ENCODE measurements around the gene TP73. TPM values are rescaled to one million over a fixed set of nuclear protein-coding genes. Genes with fewer than 3 reads are reported as not detected.
"Not testable (repeated sequence)": the region's sequence is repeated elsewhere in the genome, so short reads cannot be mapped to it uniquely, and the experiment has no call there.

The TP73 gene
- total RNA-seq, 1 donor from 2014 or later = 0.41 TPM

DNA sequence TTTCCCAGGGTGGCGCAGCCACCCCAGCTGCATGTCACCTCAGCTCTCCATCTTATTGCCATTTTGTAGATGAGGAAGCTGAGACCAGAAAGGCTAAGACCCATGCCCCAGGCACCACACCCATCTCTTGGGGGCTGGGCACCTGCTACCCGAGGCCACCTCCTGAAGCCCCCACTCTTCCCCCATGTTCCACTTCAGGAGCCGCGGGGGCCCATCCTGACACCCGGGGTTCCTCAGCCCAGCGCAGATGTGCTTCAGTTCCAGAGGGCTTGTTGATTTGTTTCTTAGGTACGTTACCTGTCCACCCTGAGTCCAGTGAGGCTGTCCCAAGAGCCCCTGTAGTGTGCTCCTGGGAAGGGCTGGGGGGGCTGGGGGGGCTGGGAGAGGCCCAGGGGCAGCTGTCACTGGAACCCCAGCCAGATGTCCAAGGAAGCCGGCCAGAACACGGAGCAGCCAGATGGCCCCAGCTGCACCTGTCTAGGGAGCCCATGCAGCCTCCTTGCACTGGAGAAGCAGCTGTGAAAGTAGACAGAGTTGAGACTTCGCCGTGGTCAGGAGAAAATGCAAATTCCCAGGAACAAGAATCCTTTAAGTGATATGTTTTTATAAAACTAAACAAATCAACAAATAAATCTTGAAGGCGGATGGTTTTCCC is 82.8 kb downstream of the TP73 start:
- FAIRE-seq = no peak
- DNase-seq (ENCODE audit: low spot score in 2 of 2) = no peak

DNA sequence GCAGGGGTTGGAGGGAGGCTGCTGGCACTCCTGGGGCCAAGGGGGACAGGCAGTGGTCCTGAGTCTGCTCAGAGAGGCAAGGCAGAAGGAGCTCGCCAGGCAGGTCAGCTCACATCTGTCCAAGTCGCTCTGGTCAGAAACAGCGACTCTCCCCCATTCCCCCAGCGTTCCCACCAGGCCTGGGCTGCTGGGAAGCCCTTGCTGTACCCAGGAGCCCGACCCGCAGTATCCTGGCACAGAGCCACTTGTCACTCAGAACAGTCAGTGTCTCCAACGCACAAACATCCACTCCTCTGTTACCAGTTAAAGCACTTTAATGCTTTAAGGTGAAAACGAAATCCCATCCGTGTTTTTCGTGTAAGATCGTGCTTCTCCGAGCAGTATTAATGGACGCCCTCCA is 83.4 kb downstream of the TP73 start:
- FAIRE-seq = no peak
- no peak for DNase-seq (ENCODE audit: low spot score in 2 of 2)

DNA sequence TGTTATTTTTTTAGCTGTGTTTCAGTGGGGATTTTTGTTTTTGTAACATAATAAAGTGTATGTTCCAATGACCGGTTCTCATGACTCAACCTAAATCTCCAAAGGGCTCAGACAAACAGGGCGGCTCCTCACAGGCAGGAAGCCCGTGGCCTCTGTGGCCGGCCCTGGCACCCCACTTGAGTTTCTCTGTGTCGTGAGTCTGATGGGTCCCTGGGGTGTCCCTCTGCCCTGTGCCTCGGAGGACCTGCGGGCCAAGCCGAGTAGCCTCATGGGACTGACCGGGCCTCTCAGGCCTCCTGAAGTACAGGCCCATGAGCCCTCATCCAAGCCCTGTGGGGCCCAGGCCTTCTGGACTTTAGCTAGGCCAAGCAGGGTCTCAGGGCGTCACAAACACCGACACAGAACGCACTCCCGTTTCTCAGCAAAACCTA is 83.8 kb downstream of the TP73 start:
- FAIRE-seq (no peak), DNase-seq (ENCODE audit: low spot score in 2 of 2) (no peak)

DNA sequence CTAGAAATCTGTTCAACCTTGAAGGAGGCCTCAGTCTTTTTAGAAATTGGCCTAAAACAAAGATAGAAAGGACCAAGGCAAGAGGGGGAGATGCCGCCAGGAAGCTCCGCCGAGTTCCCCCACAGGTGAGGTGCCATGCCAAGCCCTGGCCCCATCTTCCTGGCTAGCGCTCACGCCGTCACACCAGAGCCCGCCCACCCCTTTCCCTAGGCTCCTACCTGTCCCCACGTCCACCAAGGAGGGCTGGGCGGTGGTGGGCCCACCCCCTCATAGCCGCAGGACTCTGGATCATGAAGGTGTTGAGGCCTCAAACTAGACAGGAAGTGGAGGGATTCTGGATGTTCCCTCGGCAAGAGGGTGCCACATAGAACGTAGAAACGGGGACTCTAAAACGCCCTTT is 84.4 kb downstream of the TP73 start:
- FAIRE-seq (no peak), DNase-seq (ENCODE audit: low spot score in 2 of 2) (no peak)

DNA sequence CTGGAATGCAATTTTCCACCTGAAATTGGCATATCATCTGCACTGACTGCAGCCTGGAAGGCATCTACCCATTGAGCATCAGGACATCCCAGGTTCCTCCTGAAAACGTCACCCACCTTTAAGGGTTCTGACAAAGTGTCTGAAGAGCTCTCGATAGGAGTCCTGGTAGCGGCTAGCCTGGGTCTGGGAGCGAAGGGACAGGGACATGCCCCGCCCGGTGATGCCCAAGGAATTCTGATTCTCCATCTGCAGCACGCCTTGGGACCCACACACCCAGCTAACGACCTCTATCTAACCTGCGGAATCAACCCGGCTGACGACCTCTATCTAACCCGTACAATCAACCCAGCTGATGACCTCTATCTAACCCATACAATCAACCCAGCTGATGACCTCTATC is 86.6 kb downstream of the TP73 start:
- FAIRE-seq (no peak), DNase-seq (ENCODE audit: low spot score in 2 of 2) (no peak)

DNA sequence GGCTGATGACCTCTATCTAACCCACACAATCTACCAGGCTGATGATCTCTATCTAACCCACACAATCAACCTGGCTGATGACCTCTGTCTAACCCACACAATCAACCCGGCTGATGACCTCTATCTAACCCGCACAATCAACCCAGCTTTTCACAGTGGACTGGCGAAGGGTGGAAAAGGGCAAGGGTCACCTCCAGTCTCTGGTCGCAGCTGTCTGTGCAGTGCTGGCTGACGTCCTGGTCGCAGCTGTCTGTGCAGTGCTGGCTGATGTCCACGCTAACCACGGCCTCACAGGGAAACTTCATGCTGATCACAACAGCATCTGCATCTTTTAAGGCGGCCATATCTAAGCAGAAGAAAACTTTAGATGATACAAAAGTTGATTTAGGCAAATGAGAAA is 87.7 kb downstream of the TP73 start:
- DNase-seq (ENCODE audit: low spot score in 2 of 2) = no peak
- no peak for FAIRE-seq

DNA sequence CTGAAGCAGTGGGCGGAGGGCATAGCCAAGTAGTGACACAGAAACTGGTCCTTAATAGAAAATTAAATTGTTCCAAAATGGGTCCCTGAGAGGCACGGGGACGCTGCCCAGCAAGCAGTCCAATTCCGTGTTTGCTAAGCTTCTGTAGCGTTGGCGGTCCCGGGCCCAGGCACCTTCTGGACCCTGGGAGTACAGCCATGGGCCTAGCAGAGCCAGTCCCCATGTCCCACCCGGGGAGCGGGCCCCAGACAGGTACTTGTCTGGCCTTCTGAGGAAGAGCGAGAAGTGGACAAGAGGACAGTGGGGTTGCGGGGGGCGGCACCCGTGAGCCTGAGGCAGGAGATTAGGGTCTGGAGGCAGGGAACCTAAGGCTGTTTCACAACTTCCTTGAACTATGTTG is 88.4 kb downstream of the TP73 start:
- FAIRE-seq (no peak), DNase-seq (ENCODE audit: low spot score in 2 of 2) (no peak)

DNA sequence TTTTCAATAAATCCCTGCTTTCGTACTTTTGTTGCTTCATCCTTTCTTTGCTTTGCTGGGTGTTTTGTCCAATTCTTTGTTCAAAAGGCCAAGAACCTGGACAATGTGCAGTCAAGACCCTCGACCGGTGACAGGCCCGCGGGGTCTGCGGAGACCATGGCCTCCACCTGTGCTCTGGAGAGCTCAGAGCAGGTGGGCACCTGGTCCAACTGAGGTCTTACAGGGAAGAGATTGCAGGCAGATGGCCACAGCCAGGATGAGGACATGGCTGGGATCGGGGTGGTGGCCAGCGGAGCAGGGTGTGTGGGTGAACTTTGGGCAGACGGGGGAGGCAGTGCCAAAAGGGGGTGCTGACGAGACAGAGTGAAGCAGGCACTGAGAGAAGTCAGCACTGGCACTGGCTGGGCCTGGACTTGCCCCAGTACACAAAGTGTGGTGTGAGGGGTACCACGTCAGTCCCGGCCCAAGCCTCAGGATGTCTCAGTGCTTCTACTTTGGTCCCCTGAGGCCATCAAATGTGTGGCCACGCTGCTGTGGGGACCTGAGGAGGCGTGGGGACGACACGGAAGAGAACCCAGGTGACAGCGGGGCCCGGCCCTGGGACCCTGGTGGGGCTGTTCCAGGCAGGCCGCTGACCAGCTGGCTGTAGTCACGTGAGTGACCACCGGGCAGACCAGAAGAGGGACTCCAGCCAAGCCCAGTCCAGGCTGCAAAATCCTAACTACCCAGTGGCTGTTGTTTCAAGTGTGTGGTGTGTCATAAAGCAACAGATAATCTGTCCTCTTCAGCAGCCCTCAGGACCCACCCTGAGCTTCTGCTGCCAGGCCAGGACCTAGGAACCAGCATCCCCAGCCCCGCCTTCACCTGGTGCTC is 89.5 kb downstream of the TP73 start:
- no peak for FAIRE-seq
- DNase-seq (ENCODE audit: low spot score in 2 of 2) = no peak

DNA sequence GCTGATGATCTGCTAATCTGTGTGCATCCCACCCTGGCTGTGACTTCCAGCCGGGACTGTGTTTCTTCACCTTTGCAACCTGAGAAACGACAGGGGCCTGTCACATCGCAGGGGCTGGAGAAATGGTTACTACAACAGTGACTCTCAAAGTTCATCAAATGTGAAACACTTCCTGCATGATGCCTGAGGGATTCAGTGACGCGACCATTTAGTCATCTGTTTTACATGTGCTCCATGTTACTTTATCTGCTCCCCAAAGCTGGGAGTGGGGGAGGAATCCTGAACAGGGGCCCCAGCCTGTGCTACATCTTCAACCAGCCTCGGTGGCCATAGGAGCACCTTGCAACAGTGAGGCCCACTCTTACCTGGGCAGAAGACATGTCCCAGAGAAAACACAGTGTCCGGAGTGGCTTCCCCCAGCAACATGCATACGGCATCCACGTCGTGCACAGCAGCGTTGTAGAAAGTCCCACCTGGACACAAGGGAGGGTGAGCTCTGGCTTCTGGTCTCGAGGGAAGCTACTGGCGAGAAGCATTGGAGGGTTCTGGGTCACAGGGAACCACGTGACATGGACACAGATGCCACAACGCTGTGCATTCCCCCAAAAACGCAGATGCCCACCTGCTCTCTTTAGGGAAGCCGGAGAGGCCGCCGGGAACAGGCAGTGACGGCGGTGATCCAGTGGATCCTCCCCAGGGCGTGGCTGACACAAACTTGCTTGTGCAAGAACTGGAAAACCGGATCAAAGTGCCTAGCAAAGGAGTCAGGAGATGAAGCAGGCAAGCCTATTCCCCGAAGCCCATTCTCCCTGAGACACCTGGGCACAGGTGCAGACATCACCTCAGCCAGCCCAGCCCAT is 90.4 kb downstream of the TP73 start:
- no peak for DNase-seq (ENCODE audit: low spot score in 2 of 2)
- FAIRE-seq = no peak

DNA sequence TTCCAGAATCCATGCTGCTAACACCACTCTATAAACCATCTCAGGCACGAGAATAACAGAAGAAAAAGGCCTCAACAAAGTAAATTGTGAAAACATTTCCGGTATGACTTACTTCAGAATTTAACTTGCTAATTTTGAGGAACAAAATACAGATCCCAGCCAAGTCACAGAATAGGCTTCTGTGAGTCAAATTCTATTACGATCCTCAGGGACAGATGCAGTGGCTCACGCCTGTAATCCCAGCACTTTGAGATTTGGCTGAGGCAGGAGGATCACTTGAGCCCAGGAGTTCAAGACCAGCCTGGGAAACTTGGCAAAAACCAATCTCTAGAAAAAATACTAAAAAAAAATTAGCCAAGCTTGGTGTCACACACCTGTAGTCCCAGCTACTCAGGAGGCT is 91.1 kb downstream of the TP73 start:
- FAIRE-seq = no peak
- DNase-seq (ENCODE audit: low spot score in 2 of 2) = no peak

DNA sequence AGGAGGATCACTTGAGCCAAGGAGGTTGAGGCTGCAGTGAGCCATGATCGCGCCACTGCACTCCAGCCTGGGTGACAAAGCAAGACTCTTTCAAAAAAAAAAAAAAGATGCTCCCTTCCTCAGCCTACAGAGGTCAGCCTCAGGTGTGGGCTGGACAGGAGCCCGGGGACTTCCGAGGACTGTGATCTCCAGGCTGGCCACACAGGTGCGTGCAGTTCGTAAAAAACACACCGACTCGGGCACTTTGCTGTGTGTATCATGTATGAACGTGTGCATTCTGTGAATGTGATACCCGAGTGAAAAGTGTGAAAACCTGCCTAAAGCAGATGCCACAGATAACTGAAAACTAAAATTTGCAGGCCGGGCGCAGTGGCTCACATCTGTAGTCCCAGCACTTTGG is 91.5 kb downstream of the TP73 start:
- FAIRE-seq = no peak
- no peak for DNase-seq (ENCODE audit: low spot score in 2 of 2)

DNA sequence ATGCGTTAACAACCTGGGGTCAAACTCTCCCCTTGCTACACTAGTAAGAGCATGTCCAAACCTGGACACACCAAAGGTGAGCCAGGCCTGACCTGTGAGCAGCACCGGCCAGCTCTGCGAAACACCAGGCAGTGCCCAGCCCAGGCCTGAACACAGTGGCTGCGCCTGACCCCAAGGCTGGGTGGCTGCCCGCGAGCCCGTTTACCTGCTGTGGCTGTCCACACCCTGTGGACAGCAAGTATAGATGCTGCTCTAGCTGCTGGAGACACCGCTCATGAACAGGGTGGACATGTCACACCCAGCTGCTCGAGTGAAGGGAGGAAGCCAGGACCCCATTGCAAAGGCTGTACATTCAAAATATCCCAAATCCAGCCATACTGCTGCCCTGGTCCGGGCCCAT is 92.3 kb downstream of the TP73 start:
- no peak for FAIRE-seq

DNA sequence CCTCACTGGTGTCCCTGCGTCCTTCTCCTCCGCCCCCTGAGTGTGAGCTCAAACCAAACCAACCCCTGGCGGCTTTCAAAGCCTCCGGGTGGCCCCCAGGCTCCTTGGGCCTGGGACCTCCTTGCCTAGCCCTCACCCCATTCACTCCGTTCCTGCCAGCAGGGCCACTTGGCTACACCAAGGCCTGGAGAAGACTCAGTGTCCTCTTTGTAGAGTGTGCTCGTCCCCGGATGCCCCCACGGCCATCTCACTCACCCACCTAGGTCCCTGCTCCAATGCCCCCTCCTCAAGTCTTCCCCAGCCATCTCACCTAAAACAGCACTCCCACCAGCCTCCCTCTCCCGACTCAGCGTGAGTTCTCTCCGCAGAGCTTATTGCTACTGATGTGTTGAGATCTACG is 92.8 kb downstream of the TP73 start:
- FAIRE-seq (no peak), DNase-seq (ENCODE audit: low spot score in 2 of 2) (no peak)

More for the DNA sequence above, 92.3 kb downstream of the TP73 start:
- DNase-seq (ENCODE audit: low spot score in 2 of 2) = no peak

DNA sequence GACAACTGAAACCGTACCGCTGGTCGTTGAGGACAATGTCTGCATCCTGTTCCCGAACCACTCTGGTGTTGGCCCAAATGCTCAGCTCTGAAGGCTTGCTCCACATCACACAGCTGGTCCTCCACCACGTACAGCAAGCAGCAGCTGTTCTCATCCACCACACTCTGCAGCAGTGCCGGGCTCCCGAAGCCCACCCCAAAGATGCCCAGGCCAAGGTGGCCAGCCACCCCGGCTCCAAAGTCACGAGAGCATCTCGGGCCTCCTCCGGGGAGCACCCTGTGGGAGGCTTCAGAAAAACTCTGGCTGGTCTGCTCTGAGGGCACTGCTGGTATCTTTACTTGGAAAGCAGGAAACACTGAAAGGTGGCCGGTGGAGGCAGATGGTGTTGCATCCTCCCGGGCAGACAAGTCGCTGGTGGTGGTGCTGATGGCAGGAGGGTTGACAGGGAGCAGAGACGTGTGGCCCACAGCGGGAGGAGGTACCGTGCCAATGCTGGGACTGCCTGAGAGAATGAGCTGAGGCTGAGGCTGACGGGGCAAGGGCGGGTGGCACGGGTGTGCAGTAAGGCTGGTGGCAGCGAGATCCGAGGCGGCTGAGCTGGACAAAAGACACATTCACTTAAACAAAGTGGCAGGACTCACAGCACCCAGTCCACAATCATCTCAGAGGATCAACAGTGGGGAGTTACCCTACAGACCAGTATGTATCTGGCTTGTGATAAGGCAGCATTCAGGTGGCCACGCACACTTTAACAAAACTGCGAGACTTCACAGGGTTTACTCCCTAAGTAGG is 93.5 kb downstream of the TP73 start:
- FAIRE-seq = no peak
- no peak for DNase-seq (ENCODE audit: low spot score in 2 of 2)

DNA sequence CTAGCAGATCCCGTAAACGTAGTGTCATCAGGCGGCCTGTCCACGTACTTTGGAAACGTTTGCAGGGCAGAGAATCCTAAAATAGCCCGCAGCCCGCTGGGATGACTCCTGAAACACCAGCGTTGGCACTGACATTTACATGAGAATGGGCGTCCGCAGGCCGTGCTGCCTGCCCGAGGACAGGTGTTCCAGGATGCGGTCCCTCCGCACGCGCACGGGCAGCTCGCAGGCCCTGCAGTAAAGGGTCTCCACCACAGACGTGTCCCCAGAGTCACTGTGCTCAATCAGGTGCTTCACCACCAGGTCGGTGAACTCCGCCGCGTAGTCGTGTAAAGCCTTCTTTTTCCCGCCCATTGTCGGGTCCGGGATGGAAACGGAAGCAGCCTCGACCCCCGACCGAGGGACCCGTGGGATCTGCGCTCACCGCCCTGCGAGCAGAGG is 94.1 kb downstream of the TP73 start:
- DNase-seq (ENCODE audit: low spot score in 2 of 2) (no peak), FAIRE-seq (no peak)

DNA sequence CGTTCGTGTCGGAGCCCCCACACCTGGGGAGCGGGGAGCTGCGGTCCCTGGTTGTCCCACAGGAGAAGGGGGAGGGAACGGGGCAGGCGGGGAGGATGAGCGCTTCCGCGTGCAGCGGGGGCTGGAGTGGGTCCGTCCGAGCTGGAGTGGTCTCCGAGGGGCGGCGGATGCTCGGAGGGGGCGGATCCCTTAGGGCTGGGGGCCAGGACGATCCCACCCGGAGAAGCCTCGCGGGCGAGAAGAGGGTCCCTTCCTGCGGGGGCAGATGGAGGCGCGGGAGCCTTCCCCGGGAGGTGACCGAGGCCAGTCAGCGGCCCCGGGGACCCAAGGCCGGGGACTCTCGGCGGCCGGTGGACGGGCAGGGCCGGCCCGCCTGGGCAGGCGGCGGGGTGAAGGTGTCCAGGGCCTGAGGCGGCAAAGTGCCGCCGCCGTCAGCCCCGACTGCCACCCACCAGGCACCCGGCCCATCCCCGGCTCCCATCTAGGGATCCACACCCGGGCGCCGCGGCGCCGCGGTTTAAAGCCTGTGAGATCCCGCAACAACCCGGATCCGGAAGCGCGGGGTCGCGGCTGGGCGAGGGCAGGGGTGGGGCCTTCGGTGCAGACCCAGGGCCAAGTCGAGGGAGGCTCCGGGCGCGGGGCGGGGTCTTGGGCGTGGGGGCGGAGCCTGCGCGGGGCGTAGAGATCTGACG is 94.7 kb downstream of the TP73 start:
- FAIRE-seq (no peak), DNase-seq (ENCODE audit: low spot score in 2 of 2) (peak; percentile 94 to 98)

DNA sequence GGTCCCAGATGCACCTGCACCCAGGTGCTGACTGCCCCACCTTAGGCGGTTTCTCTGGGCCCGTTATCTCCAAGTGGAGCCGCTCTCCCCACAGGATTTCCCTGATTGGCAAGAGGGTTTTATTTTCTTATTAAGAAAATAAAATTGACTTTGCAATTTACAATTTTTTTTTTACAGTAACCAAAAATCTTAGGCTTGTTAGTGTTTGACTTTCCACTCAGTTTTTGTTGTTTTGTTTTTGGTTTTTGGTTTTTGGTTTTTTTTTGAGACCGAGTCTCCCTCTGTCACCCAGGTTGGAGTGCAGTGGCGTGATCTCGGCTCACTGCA is 95.2 kb downstream of the TP73 start:
- DNase-seq (ENCODE audit: low spot score in 2 of 2) = no peak
- no peak for FAIRE-seq

DNA sequence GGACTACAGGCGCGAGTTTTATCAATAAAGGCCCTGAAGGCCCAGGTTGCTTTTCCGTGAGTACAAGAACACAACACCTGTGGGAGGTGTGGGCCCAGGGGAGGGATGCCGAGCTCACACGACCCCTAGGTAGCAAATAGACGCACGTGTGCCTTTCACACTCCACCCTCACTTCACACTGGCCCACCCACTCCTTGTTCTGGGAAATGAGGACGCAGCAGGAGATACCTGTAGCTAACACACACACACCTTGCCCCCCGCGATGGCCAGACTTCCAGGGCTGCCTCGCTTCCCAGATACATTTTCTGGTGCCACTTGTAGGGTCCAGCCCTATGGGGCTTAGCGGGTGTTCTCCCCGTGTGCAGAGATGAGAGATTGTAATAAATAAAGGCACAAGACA is 95.6 kb downstream of the TP73 start:
- FAIRE-seq = no peak
- no peak for DNase-seq (ENCODE audit: low spot score in 2 of 2)

DNA sequence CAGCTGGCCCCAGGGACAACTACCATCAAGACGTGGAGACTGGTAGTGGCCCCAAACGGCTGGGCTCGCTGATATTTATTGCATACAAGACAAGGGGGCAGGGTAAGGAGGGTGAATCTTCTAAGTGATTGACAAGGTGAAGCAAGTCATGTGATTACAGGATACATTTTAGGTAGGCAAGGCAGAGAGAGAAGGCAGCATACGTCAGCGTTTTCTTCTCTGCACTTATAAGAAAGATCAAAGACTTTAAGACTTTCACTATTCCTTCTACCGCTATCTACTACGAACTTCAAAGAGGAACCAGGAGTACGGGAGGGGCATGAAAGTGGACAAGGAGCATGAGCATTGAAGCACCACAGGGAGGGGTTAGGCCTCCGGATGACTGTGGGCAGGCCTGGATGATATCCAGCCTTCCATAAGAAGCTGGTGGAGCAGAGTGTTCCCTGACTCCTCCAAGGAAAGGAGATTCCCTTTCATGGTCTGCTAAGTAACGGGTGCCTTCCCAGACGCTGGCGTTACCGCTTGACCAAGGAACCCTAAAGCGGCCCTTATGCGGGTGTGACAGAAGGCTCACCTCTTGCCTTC is 96.1 kb downstream of the TP73 start:
- not testable (repeated sequence) for DNase-seq (ENCODE audit: low spot score in 2 of 2); FAIRE-seq

All from frontal cortex (tissue), 4 donors.